PC-3 (cell line): Measurements from ENCODE around the gene KMT5B. TPM values are rescaled to one million over a fixed set of nuclear protein-coding genes. Genes with fewer than 3 reads are reported as not detected.

Experiments used
- ATAC-seq: fragments of 200-7000 bp; cut with Tn5 transposase; 2 replicates; pipeline ENCODE4 v1.9.1; 2020; ENCODE audit warnings: mild to moderate bottlenecking, moderate library complexity
- BruUV-seq: library from RNA; stranded (reverse); fragments of 400-500 nt; replicated peaks from 2 replicates; lab custom pipeline; 2021; lab: Mats Ljungman, UMichigan
- CTCF ChIA-PET: fragments of 300-600 bp; sonication (Branson Sonifier 250); formaldehyde crosslinking; loops from one replicate; lab custom pipeline; 2022; ENCODE audit warnings: antibody characterized with exemption; lab: Charles Lee
- POLR2A ChIA-PET: fragments of 300-600 bp; sonication (Branson Sonifier 250); formaldehyde crosslinking; loops from one replicate; lab custom pipeline; 2022; ENCODE audit warnings: antibody characterized with exemption; ENCODE audit not compliant: unreplicated experiment; lab: Charles Lee
- DNase-seq: peaks from one replicate; pipeline ENCODE4 v3.0.0-alpha.2; 2015
- H2AFZ ChIP-seq: fragments of 300-600 bp; sonication (generic); 2 replicates; pipeline ENCODE4 v1.6.0; 2016; ENCODE audit warnings: antibody characterized with exemption, low read length
- H3F3A ChIP-seq: fragments of 300-600 bp; sonication (generic); one replicate; pipeline ENCODE4 v1.6.0; 2017; ENCODE audit warnings: antibody characterized with exemption, low read length, control low read depth, mild to moderate bottlenecking; ENCODE audit not compliant: unreplicated experiment
- H3K27ac ChIP-seq: fragments of 300-600 bp; sonication (generic); 2 replicates; pipeline ENCODE4 v1.5.1; 2016; ENCODE audit warnings: mild to moderate bottlenecking, low read length
- H3K27me3 ChIP-seq: fragments of 300-600 bp; sonication (generic); 2 replicates; pipeline ENCODE4 v1.6.1; 2016; ENCODE audit warnings: low read length, mixed read lengths
- H3K36me3 ChIP-seq: fragments of 300-600 bp; sonication (generic); 2 replicates; pipeline ENCODE4 v1.6.1; 2016; ENCODE audit warnings: low read depth, mixed run types, low read length, mixed read lengths
- H3K4me1 ChIP-seq: fragments of 300-600 bp; sonication (generic); 2 replicates; pipeline ENCODE4 v1.5.1; 2016; ENCODE audit warnings: low read length; ENCODE audit not compliant: insufficient read depth
- H3K4me2 ChIP-seq: fragments of 300-600 bp; sonication (generic); 2 replicates; pipeline ENCODE4 v1.6.0; 2016; ENCODE audit warnings: low read length
- H3K4me3 ChIP-seq: fragments of 300-600 bp; sonication (generic); 2 replicates; pipeline ENCODE4 v1.5.1; 2016; ENCODE audit warnings: mild to moderate bottlenecking, low read length, mixed read lengths
- H3K79me2 ChIP-seq: fragments of 300-600 bp; sonication (generic); 2 replicates; pipeline ENCODE4 v1.6.1; 2017; ENCODE audit warnings: low read length, mixed read lengths
- H3K9ac ChIP-seq: fragments of 300-600 bp; sonication (generic); 2 replicates; pipeline ENCODE4 v1.6.0; 2016; ENCODE audit warnings: mild to moderate bottlenecking, low read length
- H3K9me2 ChIP-seq: fragments of 300-600 bp; sonication (generic); replicated peaks from 2 replicates; pipeline ENCODE4 v1.6.1; 2016; ENCODE audit warnings: mixed run types, low read length, mixed read lengths
- H3K9me3 ChIP-seq: fragments of 300-600 bp; sonication (generic); 2 replicates; pipeline ENCODE4 v1.6.1; 2016; ENCODE audit warnings: low read length, mixed read lengths
- H4K20me1 ChIP-seq: fragments of 300-600 bp; sonication (generic); 2 replicates; pipeline ENCODE4 v1.6.1; 2016; ENCODE audit warnings: low read length, mixed read lengths
- CTCF ChIP-seq: fragments of 300-600 bp; sonication (generic); conservative IDR thresholded peaks from 2 replicates; pipeline ENCODE4 v1.5.1; 2017; ENCODE audit warnings: antibody characterized with exemption, low read depth, mild to moderate bottlenecking, low read length
- EZH2 ChIP-seq: fragments of 300-600 bp; sonication (generic); IDR thresholded peaks from one replicate; pipeline ENCODE4 v1.6.1; 2017; ENCODE audit warnings: antibody characterized with exemption, mild to moderate bottlenecking, low read length; ENCODE audit not compliant: unreplicated experiment
- EZH2phosphoT487 ChIP-seq: fragments of 300-600 bp; sonication (generic); IDR thresholded peaks from 2 replicates; pipeline ENCODE4 v1.6.1; 2018; ENCODE audit warnings: mild to moderate bottlenecking, antibody characterized with exemption, low read length, borderline replicate concordance
- intact Hi-C: fragments of 100-400 bp; cut with micrococcal nuclease; formaldehyde crosslinking; loops from 2 replicates; pipeline ENCODE4 v1.9.0; 2023
- total RNA-seq: library from RNA; depleted of rRNA; stranded (reverse); fragments of >200 nt; gene quantifications from 2 replicates; pipeline ENCODE4 v1.2.3, GENCODE V29; 2014

KMT5B gene
- total RNA-seq, 1 experiment from 2014 or later: 19.0 TPM

DNA sequence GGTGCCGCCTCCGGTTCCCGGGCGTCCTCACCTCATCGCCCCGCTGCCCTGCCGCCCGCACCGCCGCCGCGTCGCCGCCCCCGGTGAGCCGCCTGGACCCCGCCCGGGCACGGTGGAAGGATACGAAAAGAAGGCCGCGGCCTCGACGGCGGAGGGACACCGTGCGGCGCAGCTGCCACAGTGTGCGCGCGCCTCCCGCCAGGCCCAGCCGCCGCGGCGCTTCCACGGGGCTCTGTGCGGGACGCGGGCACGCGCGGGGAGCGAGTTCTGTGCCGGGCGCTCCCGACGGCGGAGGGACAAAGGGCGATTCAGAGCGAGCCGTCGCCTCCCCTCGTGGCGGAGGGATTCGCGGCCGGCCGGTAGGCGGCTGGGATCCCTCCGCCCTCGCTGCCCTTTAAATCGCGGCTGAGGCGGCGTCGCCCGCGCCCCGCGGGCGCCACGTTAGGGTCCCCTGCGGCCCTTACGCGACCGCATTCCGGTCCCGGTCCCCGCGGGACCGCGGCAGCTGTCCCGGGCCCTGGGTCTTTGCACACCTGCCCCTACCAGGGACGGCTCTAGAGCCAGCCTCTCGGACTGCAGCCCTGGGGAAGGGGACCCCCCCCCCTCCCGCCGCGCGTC, 568 bp upstream of the KMT5B start:
- ATAC-seq (peak; percentile 45), DNase-seq (peak; percentile 91)
- Histone ChIP-seq H3K4me1 (peaks cover 16% of the 10 kb centered on the region), H4K20me1 (peaks cover 32% of the 10 kb centered on the region), H3K9me3 (no peaks in the 10 kb centered on the region), H3K27me3 (no peaks in the 10 kb centered on the region), H3K9me2 (no peaks in the 10 kb centered on the region), H3K79me2 (peaks cover 37% of the 10 kb centered on the region), H2AFZ (peak overlapping the region; percentile 95), H3K27ac (peak overlapping the region; percentile 79), H3K36me3 (no peaks in the 10 kb centered on the region), H3K4me3 (peak overlapping the region; percentile 79), H3F3A (no peaks in the 10 kb centered on the region), H3K9ac (peak overlapping the region; percentile 86), H3K4me2 (peak overlapping the region; percentile 88)
- intact Hi-C loops: loop anchor here (10.0 kb wide), 1 partner anchor 199 kb away; the partner anchor contains the start of gene ALDH3B1
- BruUV-seq: no TSS peak
- POLR2A ChIA-PET: no interaction called here
- TF ChIP-seq EZH2 (no peak), EZH2phosphoT487 (no peak), CTCF (no peak)
- CTCF ChIA-PET: no interaction called here

DNA sequence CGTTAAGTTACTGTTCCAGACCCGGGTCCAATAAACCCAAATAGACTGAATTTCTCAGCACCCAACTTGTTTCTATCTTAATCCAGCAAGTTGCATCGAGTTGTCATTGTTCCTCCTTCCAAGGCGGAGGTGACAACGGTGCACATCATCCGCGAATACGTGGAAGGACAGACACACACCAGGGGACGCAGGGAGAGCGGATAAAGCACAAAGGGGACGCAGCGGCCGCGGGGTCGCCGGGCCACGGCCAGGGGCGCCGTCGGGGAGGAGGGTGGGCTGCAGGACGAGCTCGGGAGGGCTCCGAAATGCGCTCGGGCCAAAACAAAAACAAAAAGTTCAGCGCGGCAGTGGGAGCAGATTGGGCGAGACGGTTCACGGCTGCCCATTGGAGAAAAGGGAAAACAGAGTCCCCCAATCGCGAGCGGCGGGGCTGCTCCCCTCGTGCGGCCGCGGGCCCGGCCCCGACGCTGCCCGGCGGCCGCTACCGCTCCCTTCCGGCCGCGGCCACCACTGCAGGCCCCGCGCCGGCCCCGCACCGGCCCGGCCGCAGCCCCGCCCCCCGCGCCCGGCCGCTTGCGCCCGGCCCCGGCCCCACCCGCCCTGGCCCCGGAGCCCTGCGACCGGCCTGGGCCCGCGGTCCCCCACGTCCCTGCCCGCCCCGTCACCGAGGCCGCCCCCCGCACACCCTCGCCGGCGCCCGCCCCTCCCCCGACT, 518 bp downstream of the KMT5B start:
- intact Hi-C loops: loop anchor here (10.0 kb wide), 1 partner anchor 198 kb away; the partner anchor contains the start of gene ALDH3B1
- peaks cover 38% of the 10 kb centered on the region for H4K20me1 ChIP-seq

More for the DNA sequence above, 518 bp downstream of the KMT5B start:
- Histone ChIP-seq H3K4me1 (peaks cover 16% of the 10 kb centered on the region), H3K9me2 (no peaks in the 10 kb centered on the region), H3K9ac (peak overlapping the region; percentile 86), H3K27me3 (no peaks in the 10 kb centered on the region), H3K4me2 (peak overlapping the region; percentile 81), H3K9me3 (no peaks in the 10 kb centered on the region), H3K4me3 (peak overlapping the region; percentile 83), H3K79me2 (peaks cover 48% of the 10 kb centered on the region), H3F3A (no peaks in the 10 kb centered on the region), H2AFZ (peak overlapping the region; percentile 67), H3K27ac (peak overlapping the region; percentile 41), H3K36me3 (no peaks in the 10 kb centered on the region)
- peak; percentile 80 for DNase-seq
- TF ChIP-seq EZH2phosphoT487: no peak
- no peak for TF ChIP-seq EZH2
- TF ChIP-seq CTCF: peak; percentile 28; the same call in 1 of the 2 replicates
- no TSS peak for BruUV-seq
- CTCF ChIA-PET: no interaction called here
- ATAC-seq: peak; percentile 60
- POLR2A ChIA-PET: no interaction called here
